HG02798 (cell line): ENCODE data around the gene TTL.
A peak's percentile ranks its signal among the peaks of the same experiment; 100 is the strongest.
"Not testable (repeated sequence)": the region's sequence is repeated elsewhere in the genome, so short reads cannot be mapped to it uniquely, and the experiment has no call there.

Experiments
- ATAC-seq: cut with Tn5 transposase; IDR thresholded peaks from one replicate; pipeline ENCODE4 v1.9.1; 2021; ENCODE audit warnings: mild to moderate bottlenecking; ENCODE audit not compliant: unreplicated experiment, poor library complexity

Gene TTL

GRCh38 chr2:112472547-112473263 lies 9.3 kb upstream of the TTL start:
- ATAC-seq: no peak

GRCh38 chr2:112474844-112475486 lies 7.0 kb upstream of the TTL start:
- ATAC-seq: no peak

GRCh38 chr2:112476434-112476833 lies 5.5 kb upstream of the TTL start:
- ATAC-seq: no peak

GRCh38 chr2:112480530-112481049 lies 1.4 kb upstream of the TTL start:
- no peak for ATAC-seq

- ATAC-seq: peak; percentile 73
These were observed 867 bp upstream of the TTL start for GRCh38 chr2:112481050-112481527.

GRCh38 chr2:112482309-112483041 lies 519 bp downstream of the TTL start:
- no peak for ATAC-seq

- no peak for ATAC-seq
These were observed 1.1 kb downstream of the TTL start for GRCh38 chr2:112483042-112483473.

GRCh38 chr2:112483831-112484230 lies 1.9 kb downstream of the TTL start:
- ATAC-seq: no peak

GRCh38 chr2:112485849-112486248 lies 3.9 kb downstream of the TTL start:
- no peak for ATAC-seq

GRCh38 chr2:112486895-112487294 lies 4.9 kb downstream of the TTL start:
- no peak for ATAC-seq

- ATAC-seq: no peak
These were observed 5.5 kb downstream of the TTL start for GRCh38 chr2:112487444-112487961.

- ATAC-seq: no peak
These were observed 6.2 kb downstream of the TTL start for GRCh38 chr2:112488201-112488600.

GRCh38 chr2:112491946-112492345 lies 10.0 kb downstream of the TTL start:
- ATAC-seq: no peak

- no peak for ATAC-seq
These were observed 11.1 kb downstream of the TTL start for GRCh38 chr2:112493048-112493447.

GRCh38 chr2:112493858-112494648 lies 12.1 kb downstream of the TTL start:
- no peak for ATAC-seq

- ATAC-seq: no peak
These were observed 12.9 kb downstream of the TTL start for GRCh38 chr2:112494828-112495227.

- ATAC-seq: not testable (repeated sequence)
These were observed 13.9 kb downstream of the TTL start for GRCh38 chr2:112495878-112496277.

- ATAC-seq: peak; percentile 70
These were observed 19.0 kb downstream of the TTL start for GRCh38 chr2:112500850-112501484.

GRCh38 chr2:112509239-112509998 lies 27.5 kb downstream of the TTL start:
- not testable (repeated sequence) for ATAC-seq
